G401 (cell line): ENCODE measurements around the gene SMG6. TPM values are rescaled to one million over a fixed set of nuclear protein-coding genes. Genes with fewer than 3 reads are reported as not detected.

Experiments
- DNase-seq: peaks from one replicate; pipeline ENCODE4 v3.0.0-alpha.2; 2015; ENCODE audit warnings: low spot score
- in situ Hi-C: cut with HindIII; loops from 2 replicates; pipeline ENCODE4 v1.10.0; 2016; ENCODE audit warnings: low sequenced_read_pairs, mixed read lengths
- total RNA-seq: library from RNA; depleted of rRNA; stranded (reverse); fragments of >200 nt; shearing (Covaris generic); gene quantifications from 2 replicates; pipeline ENCODE4 v1.2.3, GENCODE V29; 2014

The SMG6 gene
- total RNA-seq, 1 experiment from 2014 or later = 17.6 TPM

GRCh38 chr17:2051061-2051932, 252.3 kb downstream of the SMG6 start:
- peak; percentile 54 for DNase-seq

GRCh38 chr17:2050300-2051060, 253.1 kb downstream of the SMG6 start:
- DNase-seq = peak; percentile 66
- in situ Hi-C loops = no loop called here

More at GRCh38 chr17:2051061-2051932, 252.3 kb downstream of the SMG6 start:
- in situ Hi-C loops = no loop called here

GRCh38 chr17:2049333-2050299, 254.0 kb downstream of the SMG6 start:
- peak; percentile 69 for DNase-seq
- in situ Hi-C loops = loop anchor here (25.0 kb wide), 1 partner anchor 162 kb away; no protein-coding TSS in a partner anchor

- in situ Hi-C loops = loop anchor here (25.0 kb wide), 1 partner anchor 162 kb away; no protein-coding TSS in a partner anchor
- DNase-seq = no peak
Observed at GRCh38 chr17:2048805-2049204, 254.8 kb downstream of the SMG6 start.

GRCh38 chr17:2047590-2047989, 256.0 kb downstream of the SMG6 start:
- in situ Hi-C loops = loop anchor here (25.0 kb wide), 1 partner anchor 160 kb away; no protein-coding TSS in a partner anchor
- no peak for DNase-seq

GRCh38 chr17:2044263-2044894, 259.2 kb downstream of the SMG6 start:
- no peak for DNase-seq
- in situ Hi-C loops = loop anchor here (25.0 kb wide), 1 partner anchor 157 kb away; no protein-coding TSS in a partner anchor

GRCh38 chr17:2043785-2044184, 259.8 kb downstream of the SMG6 start:
- in situ Hi-C loops = loop anchor here (25.0 kb wide), 1 partner anchor 156 kb away; no protein-coding TSS in a partner anchor
- DNase-seq = no peak

GRCh38 chr17:2042933-2043332, 260.7 kb downstream of the SMG6 start:
- no peak for DNase-seq
- in situ Hi-C loops = loop anchor here (25.0 kb wide), 1 partner anchor 156 kb away; no protein-coding TSS in a partner anchor

GRCh38 chr17:2042390-2042847, 261.2 kb downstream of the SMG6 start:
- no peak for DNase-seq
- in situ Hi-C loops = loop anchor here (25.0 kb wide), 1 partner anchor 155 kb away; no protein-coding TSS in a partner anchor

- in situ Hi-C loops = loop anchor here (25.0 kb wide), 1 partner anchor 154 kb away; no protein-coding TSS in a partner anchor
- peak; percentile 96 for DNase-seq
Observed at GRCh38 chr17:2041561-2042389, 261.8 kb downstream of the SMG6 start, which contains the start of gene OVCA2. OVCA2 (plus strand) TSS chr17:2042022; CDS start chr17:2042048, 26 bp downstream.

- in situ Hi-C loops = loop anchor here (25.0 kb wide), 1 partner anchor 154 kb away; no protein-coding TSS in a partner anchor
- no peak for DNase-seq
Observed at GRCh38 chr17:2040942-2041560, 262.5 kb downstream of the SMG6 start.

- in situ Hi-C loops = loop anchor here (25.0 kb wide), 1 partner anchor 153 kb away; no protein-coding TSS in a partner anchor
- DNase-seq = no peak
Observed at GRCh38 chr17:2040219-2040827, 263.3 kb downstream of the SMG6 start.

GRCh38 chr17:2037155-2037554, 266.4 kb downstream of the SMG6 start:
- in situ Hi-C loops = loop anchor here (25.0 kb wide), 1 partner anchor 150 kb away; no protein-coding TSS in a partner anchor

GRCh38 chr17:2035541-2036488, 267.8 kb downstream of the SMG6 start:
- in situ Hi-C loops = loop anchor here (25.0 kb wide), 1 partner anchor 149 kb away; no protein-coding TSS in a partner anchor
- DNase-seq = no peak

More at GRCh38 chr17:2037155-2037554, 266.4 kb downstream of the SMG6 start:
- DNase-seq = no peak
